GM23338 (cell line): ENCODE results near the gene GRIN2A. TPM values are rescaled to one million over a fixed set of nuclear protein-coding genes. Genes with fewer than 3 reads are reported as not detected.

ENCODE experiments used
- ATAC-seq: fragments of 200-7000 bp; cut with Tn5 transposase; 3 replicates; pipeline ENCODE4 v1.9.1; 2020
- DNase-seq: peaks from one replicate; pipeline ENCODE4 v3.0.0-alpha.2; 2015; ENCODE audit warnings: low spot score
- H2AFZ ChIP-seq: fragments of 200-600 bp; sonication (generic); 2 replicates; pipeline ENCODE4 v1.8.0; 2016; ENCODE audit warnings: antibody characterized with exemption, mild to moderate bottlenecking, moderate library complexity
- H3F3A ChIP-seq: fragments of 200-600 bp; sonication (generic); replicated peaks from 2 replicates; pipeline ENCODE4 v1.8.0; 2017; ENCODE audit warnings: antibody characterized with exemption, mixed run types, low read depth
- H3K27ac ChIP-seq: fragments of 200-600 bp; sonication (generic); 2 replicates; pipeline ENCODE4 v1.6.1; 2016; ENCODE audit warnings: low read depth
- H3K27me3 ChIP-seq: fragments of 200-600 bp; sonication (generic); 2 replicates; pipeline ENCODE4 v1.8.0; 2016; ENCODE audit warnings: mild to moderate bottlenecking, mixed run types, moderate library complexity; ENCODE audit not compliant: insufficient read depth
- H3K36me3 ChIP-seq: fragments of 200-600 bp; sonication (generic); 2 replicates; pipeline ENCODE4 v1.8.0; 2016; ENCODE audit warnings: mild to moderate bottlenecking; ENCODE audit not compliant: insufficient read depth
- H3K4me1 ChIP-seq: fragments of 200-600 bp; sonication (generic); 2 replicates; pipeline ENCODE4 v1.8.0; 2016; ENCODE audit warnings: mild to moderate bottlenecking, moderate library complexity; ENCODE audit not compliant: insufficient read depth
- H3K4me2 ChIP-seq: fragments of 200-600 bp; sonication (generic); 2 replicates; pipeline ENCODE4 v1.7.1; 2017; ENCODE audit warnings: mixed run types
- H3K4me3 ChIP-seq: fragments of 200-600 bp; sonication (generic); 2 replicates; pipeline ENCODE4 v1.6.1; 2016; ENCODE audit warnings: mixed run types
- H3K79me2 ChIP-seq: fragments of 200-600 bp; sonication (generic); replicated peaks from 2 replicates; pipeline ENCODE4 v1.8.0; 2017; ENCODE audit warnings: mild to moderate bottlenecking; ENCODE audit not compliant: insufficient read depth
- H3K9me2 ChIP-seq: fragments of 200-600 bp; sonication (generic); 2 replicates; pipeline ENCODE4 v1.8.0; 2017; ENCODE audit not compliant: insufficient read depth
- H4K20me1 ChIP-seq: fragments of 200-600 bp; sonication (generic); replicated peaks from 2 replicates; pipeline ENCODE4 v1.8.0; 2017; ENCODE audit warnings: mild to moderate bottlenecking; ENCODE audit not compliant: insufficient read depth
- H3K27ac Mint-ChIP-seq: 2 replicates; pipeline ENCODE4 v1.8.0; 2020; ENCODE audit warnings: inconsistent platforms, mild to moderate bottlenecking, moderate library complexity, mixed read lengths
- H3K27me3 Mint-ChIP-seq: 3 replicates; pipeline ENCODE4 v1.8.0; 2022; ENCODE audit warnings: low read depth, mild to moderate bottlenecking, moderate library complexity, mixed read lengths, inconsistent platforms; ENCODE audit not compliant: insufficient read depth, poor library complexity
- H3K36me3 Mint-ChIP-seq: 3 replicates; pipeline ENCODE4 v1.8.0; 2021; ENCODE audit warnings: low read depth, mild to moderate bottlenecking, inconsistent platforms, moderate library complexity, mixed read lengths
- H3K4me1 Mint-ChIP-seq: 3 replicates; pipeline ENCODE4 v1.8.0; 2020; ENCODE audit warnings: mild to moderate bottlenecking, inconsistent platforms, mixed read lengths
- H3K4me3 Mint-ChIP-seq: 3 replicates; pipeline ENCODE4 v1.8.0; 2021; ENCODE audit warnings: moderate library complexity, mild to moderate bottlenecking, inconsistent platforms, mixed read lengths
- H3K9me3 Mint-ChIP-seq: 3 replicates; pipeline ENCODE4 v1.8.0; 2020; ENCODE audit warnings: moderate library complexity, mild to moderate bottlenecking, inconsistent platforms, mixed read lengths
- CREB1 ChIP-seq: fragments of 250-450 bp; sonication (Bioruptor Pico); IDR thresholded peaks from 2 replicates; pipeline ENCODE4 v1.5.0; 2020; ENCODE audit warnings: low read depth, mild to moderate bottlenecking, moderate library complexity
- EZH2 ChIP-seq: fragments of 200-600 bp; sonication (generic); IDR thresholded peaks from one replicate; pipeline ENCODE4 v1.8.0; 2017; ENCODE audit warnings: antibody characterized with exemption, mild to moderate bottlenecking, low read depth; ENCODE audit not compliant: unreplicated experiment
- EZH2phosphoT487 ChIP-seq: fragments of 200-600 bp; sonication (generic); IDR thresholded peaks from one replicate; pipeline ENCODE4 v1.8.1; 2018; ENCODE audit warnings: antibody characterized with exemption; ENCODE audit not compliant: unreplicated experiment
- JUNB ChIP-seq: IDR thresholded peaks from one replicate; pipeline ENCODE4 v1.6.1; 2016; ENCODE audit warnings: antibody characterized with exemption; ENCODE audit not compliant: unreplicated experiment
- NANOG ChIP-seq: IDR thresholded peaks from 2 replicates; pipeline ENCODE4 v1.6.1; 2016; ENCODE audit warnings: antibody characterized with exemption, borderline replicate concordance
- POLR2AphosphoS5 ChIP-seq: IDR thresholded peaks from 2 replicates; pipeline ENCODE4 v1.6.1; 2016; ENCODE audit warnings: antibody characterized with exemption, low read depth
- STAT1 ChIP-seq: IDR thresholded peaks from one replicate; pipeline ENCODE4 v1.6.1; 2016; ENCODE audit warnings: antibody characterized with exemption; ENCODE audit not compliant: unreplicated experiment
- ZNF114 ChIP-seq: fragments of 250-450 bp; sonication (Bioruptor Pico); IDR thresholded peaks from 2 replicates; pipeline ENCODE4 v1.5.0; 2020; ENCODE audit warnings: mild to moderate bottlenecking, moderate library complexity
- ZNF331 ChIP-seq: fragments of 250-450 bp; sonication (Bioruptor Pico); IDR thresholded peaks from 2 replicates; pipeline ENCODE4 v1.5.0; 2020; ENCODE audit warnings: low read depth, mild to moderate bottlenecking, moderate library complexity
- polyA plus RNA-seq: library from polyadenylated mRNA; unstranded; fragments of >200 nt; fragmentation: Nextera tagmentation; extraction: Ambion mirVana; gene quantifications from 2 replicates; pipeline ENCODE4 v1.2.1, GENCODE V29; 2016
- total RNA-seq: library from RNA; depleted of rRNA; stranded (reverse); fragments of >200 nt; shearing (Covaris generic); gene quantifications from 2 replicates; pipeline ENCODE4 v1.2.3, GENCODE V29; 2014
- TF ChIP-seq, protein P1 (sequence below), 2 experiments: fragments of 200-600 bp in 1 of 2; sonication (generic) in 1 of 2; conservative IDR thresholded peaks; 2 replicates each; pipeline versions ENCODE4 v1.5.1 to v1.6.1; 2016 to 2017; ENCODE audit warnings: antibody characterized with exemption in 2 of 2, low read depth in 2 of 2, mild to moderate bottlenecking in 2 of 2, moderate library complexity in 1 of 2
- TF ChIP-seq, protein P2 (sequence below): fragments of 250-450 bp; sonication (Bioruptor Pico); IDR thresholded peaks from 2 replicates; pipeline ENCODE4 v1.5.0; 2020; ENCODE audit warnings: mild to moderate bottlenecking, moderate library complexity
- TF ChIP-seq, protein P3 (sequence below): IDR thresholded peaks from one replicate; pipeline ENCODE4 v1.6.1; 2018; ENCODE audit warnings: antibody characterized with exemption; ENCODE audit not compliant: unreplicated experiment
- TF ChIP-seq, protein P4 (sequence below): IDR thresholded peaks from 2 replicates; pipeline ENCODE4 v1.6.1; 2016; ENCODE audit warnings: antibody characterized with exemption

Gene GRIN2A
- total and polyA plus RNA-seq, 2 experiments from 2014 or later, result 0.89 to 5.1 TPM

DNA sequence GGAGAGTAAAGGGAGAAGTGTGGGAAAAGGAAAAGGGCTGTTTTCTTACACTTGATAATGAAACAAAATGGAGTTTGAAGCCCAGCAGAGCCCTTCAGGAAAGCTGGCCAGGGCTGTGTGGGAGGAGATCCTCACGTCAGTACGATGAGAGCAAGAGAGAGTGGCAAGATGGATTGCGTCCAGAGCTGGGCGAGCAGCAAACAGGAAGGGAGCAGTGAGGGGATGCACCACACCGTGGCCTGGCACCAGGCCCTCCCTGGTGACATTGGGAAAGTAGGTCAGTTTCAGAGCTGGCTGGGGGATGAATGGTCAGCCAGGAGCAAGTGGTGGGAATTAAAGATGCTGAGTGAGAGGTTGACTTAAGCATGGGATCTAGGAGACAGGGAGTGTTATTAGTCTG, 273.6 kb downstream of the GRIN2A start (continued):
- TF ChIP-seq EZH2, result no peak

DNA sequence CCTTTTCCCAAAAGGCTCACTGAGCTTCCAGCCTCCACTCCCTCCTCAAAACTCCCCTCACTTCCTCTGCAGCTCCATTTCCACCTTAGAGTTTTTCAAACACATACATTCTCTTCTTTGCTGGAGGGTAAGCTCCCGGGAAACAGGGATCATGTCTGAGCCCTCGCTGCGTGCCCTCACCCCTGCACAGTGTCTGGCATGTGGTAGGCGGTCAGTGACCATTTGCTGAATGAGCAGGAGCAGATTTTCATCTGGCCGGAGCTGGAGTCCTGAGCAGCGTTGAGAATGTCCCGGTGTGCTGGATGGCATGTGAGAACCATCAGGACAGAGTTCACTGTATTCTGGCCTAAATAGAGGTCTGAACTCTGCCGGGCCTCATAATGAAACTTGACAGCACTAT, 274.5 kb downstream of the GRIN2A start:
- H3K4me3 ChIP-seq, result no peak overlapping the region
- no peak overlapping the region for H3K27ac ChIP-seq
- no peaks in the 10 kb centered on the region for H3F3A ChIP-seq
- H2AFZ ChIP-seq, result no peak overlapping the region
- no peaks in the 10 kb centered on the region for H4K20me1 ChIP-seq
- TF ChIP-seq NANOG (no peak), EZH2 (no peak), ZNF114 (CRISPR knock-in tag) (no peak), ZNF331 (CRISPR knock-in tag) (no peak), STAT1 (no peak), CREB1 (CRISPR knock-in tag) (no peak), JUNB (no peak), POLR2AphosphoS5 (no peak), EZH2phosphoT487 (no peak)
- TF ChIP-seq, protein P1, sequence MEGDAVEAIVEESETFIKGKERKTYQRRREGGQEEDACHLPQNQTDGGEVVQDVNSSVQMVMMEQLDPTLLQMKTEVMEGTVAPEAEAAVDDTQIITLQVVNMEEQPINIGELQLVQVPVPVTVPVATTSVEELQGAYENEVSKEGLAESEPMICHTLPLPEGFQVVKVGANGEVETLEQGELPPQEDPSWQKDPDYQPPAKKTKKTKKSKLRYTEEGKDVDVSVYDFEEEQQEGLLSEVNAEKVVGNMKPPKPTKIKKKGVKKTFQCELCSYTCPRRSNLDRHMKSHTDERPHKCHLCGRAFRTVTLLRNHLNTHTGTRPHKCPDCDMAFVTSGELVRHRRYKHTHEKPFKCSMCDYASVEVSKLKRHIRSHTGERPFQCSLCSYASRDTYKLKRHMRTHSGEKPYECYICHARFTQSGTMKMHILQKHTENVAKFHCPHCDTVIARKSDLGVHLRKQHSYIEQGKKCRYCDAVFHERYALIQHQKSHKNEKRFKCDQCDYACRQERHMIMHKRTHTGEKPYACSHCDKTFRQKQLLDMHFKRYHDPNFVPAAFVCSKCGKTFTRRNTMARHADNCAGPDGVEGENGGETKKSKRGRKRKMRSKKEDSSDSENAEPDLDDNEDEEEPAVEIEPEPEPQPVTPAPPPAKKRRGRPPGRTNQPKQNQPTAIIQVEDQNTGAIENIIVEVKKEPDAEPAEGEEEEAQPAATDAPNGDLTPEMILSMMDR (conservative IDR thresholded peaks at IDR 0.05; ENCODE audit: low read depth in 2 of 2), result no peak
- TF ChIP-seq, protein P2, sequence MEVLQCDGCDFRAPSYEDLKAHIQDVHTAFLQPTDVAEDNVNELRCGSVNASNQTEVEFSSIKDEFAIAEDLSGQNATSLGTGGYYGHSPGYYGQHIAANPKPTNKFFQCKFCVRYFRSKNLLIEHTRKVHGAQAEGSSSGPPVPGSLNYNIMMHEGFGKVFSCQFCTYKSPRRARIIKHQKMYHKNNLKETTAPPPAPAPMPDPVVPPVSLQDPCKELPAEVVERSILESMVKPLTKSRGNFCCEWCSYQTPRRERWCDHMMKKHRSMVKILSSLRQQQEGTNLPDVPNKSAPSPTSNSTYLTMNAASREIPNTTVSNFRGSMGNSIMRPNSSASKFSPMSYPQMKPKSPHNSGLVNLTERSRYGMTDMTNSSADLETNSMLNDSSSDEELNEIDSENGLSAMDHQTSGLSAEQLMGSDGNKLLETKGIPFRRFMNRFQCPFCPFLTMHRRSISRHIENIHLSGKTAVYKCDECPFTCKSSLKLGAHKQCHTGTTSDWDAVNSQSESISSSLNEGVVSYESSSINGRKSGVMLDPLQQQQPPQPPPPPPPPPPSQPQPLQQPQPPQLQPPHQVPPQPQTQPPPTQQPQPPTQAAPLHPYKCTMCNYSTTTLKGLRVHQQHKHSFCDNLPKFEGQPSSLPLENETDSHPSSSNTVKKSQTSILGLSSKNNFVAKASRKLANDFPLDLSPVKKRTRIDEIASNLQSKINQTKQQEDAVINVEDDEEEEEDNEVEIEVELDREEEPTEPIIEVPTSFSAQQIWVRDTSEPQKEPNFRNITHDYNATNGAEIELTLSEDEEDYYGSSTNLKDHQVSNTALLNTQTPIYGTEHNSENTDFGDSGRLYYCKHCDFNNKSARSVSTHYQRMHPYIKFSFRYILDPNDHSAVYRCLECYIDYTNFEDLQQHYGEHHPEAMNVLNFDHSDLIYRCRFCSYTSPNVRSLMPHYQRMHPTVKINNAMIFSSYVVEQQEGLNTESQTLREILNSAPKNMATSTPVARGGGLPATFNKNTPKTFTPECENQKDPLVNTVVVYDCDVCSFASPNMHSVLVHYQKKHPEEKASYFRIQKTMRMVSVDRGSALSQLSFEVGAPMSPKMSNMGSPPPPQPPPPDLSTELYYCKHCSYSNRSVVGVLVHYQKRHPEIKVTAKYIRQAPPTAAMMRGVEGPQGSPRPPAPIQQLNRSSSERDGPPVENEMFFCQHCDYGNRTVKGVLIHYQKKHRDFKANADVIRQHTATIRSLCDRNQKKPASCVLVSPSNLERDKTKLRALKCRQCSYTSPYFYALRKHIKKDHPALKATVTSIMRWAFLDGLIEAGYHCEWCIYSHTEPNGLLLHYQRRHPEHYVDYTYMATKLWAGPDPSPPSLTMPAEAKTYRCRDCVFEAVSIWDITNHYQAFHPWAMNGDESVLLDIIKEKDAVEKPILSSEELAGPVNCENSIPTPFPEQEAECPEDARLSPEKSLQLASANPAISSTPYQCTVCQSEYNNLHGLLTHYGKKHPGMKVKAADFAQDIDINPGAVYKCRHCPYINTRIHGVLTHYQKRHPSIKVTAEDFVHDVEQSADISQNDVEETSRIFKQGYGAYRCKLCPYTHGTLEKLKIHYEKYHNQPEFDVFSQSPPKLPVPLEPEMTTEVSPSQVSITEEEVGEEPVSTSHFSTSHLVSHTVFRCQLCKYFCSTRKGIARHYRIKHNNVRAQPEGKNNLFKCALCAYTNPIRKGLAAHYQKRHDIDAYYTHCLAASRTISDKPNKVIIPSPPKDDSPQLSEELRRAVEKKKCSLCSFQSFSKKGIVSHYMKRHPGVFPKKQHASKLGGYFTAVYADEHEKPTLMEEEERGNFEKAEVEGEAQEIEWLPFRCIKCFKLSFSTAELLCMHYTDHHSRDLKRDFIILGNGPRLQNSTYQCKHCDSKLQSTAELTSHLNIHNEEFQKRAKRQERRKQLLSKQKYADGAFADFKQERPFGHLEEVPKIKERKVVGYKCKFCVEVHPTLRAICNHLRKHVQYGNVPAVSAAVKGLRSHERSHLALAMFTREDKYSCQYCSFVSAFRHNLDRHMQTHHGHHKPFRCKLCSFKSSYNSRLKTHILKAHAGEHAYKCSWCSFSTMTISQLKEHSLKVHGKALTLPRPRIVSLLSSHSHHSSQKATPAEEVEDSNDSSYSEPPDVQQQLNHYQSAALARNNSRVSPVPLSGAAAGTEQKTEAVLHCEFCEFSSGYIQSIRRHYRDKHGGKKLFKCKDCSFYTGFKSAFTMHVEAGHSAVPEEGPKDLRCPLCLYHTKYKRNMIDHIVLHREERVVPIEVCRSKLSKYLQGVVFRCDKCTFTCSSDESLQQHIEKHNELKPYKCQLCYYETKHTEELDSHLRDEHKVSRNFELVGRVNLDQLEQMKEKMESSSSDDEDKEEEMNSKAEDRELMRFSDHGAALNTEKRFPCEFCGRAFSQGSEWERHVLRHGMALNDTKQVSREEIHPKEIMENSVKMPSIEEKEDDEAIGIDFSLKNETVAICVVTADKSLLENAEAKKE (CRISPR knock-in tag), result no peak
- TF ChIP-seq, protein P3, sequence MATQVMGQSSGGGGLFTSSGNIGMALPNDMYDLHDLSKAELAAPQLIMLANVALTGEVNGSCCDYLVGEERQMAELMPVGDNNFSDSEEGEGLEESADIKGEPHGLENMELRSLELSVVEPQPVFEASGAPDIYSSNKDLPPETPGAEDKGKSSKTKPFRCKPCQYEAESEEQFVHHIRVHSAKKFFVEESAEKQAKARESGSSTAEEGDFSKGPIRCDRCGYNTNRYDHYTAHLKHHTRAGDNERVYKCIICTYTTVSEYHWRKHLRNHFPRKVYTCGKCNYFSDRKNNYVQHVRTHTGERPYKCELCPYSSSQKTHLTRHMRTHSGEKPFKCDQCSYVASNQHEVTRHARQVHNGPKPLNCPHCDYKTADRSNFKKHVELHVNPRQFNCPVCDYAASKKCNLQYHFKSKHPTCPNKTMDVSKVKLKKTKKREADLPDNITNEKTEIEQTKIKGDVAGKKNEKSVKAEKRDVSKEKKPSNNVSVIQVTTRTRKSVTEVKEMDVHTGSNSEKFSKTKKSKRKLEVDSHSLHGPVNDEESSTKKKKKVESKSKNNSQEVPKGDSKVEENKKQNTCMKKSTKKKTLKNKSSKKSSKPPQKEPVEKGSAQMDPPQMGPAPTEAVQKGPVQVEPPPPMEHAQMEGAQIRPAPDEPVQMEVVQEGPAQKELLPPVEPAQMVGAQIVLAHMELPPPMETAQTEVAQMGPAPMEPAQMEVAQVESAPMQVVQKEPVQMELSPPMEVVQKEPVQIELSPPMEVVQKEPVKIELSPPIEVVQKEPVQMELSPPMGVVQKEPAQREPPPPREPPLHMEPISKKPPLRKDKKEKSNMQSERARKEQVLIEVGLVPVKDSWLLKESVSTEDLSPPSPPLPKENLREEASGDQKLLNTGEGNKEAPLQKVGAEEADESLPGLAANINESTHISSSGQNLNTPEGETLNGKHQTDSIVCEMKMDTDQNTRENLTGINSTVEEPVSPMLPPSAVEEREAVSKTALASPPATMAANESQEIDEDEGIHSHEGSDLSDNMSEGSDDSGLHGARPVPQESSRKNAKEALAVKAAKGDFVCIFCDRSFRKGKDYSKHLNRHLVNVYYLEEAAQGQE, result no peak
- TF ChIP-seq, protein P4, sequence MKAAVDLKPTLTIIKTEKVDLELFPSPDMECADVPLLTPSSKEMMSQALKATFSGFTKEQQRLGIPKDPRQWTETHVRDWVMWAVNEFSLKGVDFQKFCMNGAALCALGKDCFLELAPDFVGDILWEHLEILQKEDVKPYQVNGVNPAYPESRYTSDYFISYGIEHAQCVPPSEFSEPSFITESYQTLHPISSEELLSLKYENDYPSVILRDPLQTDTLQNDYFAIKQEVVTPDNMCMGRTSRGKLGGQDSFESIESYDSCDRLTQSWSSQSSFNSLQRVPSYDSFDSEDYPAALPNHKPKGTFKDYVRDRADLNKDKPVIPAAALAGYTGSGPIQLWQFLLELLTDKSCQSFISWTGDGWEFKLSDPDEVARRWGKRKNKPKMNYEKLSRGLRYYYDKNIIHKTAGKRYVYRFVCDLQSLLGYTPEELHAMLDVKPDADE, result no peak
- 0 out of 2 replicates have a peak, but pooled peaks cover 3% of the 10 kb centered on the region for H3K9me2 ChIP-seq
- no peak for DNase-seq
- Mint-ChIP-seq H3K9me3 (no peaks in the 10 kb centered on the region), H3K4me3 (no peak overlapping the region), H3K27ac (no peak overlapping the region; the same call in 1 of the 2 replicates), H3K36me3 (no peaks in the 10 kb centered on the region), H3K27me3 (no peaks in the 10 kb centered on the region), H3K4me1 (no peaks in the 10 kb centered on the region)
- H3K27me3 ChIP-seq, result no peaks in the 10 kb centered on the region
- H3K36me3 ChIP-seq, result no peaks in the 10 kb centered on the region
- no peak overlapping the region for H3K4me2 ChIP-seq
- no peaks in the 10 kb centered on the region for H3K79me2 ChIP-seq
- ATAC-seq, result no peak
- no peaks in the 10 kb centered on the region for H3K4me1 ChIP-seq
